ENCODE results near the gene IQSEC2.
A peak's percentile ranks its signal among the peaks of the same experiment; 100 is the strongest.

Gene IQSEC2

DNA sequence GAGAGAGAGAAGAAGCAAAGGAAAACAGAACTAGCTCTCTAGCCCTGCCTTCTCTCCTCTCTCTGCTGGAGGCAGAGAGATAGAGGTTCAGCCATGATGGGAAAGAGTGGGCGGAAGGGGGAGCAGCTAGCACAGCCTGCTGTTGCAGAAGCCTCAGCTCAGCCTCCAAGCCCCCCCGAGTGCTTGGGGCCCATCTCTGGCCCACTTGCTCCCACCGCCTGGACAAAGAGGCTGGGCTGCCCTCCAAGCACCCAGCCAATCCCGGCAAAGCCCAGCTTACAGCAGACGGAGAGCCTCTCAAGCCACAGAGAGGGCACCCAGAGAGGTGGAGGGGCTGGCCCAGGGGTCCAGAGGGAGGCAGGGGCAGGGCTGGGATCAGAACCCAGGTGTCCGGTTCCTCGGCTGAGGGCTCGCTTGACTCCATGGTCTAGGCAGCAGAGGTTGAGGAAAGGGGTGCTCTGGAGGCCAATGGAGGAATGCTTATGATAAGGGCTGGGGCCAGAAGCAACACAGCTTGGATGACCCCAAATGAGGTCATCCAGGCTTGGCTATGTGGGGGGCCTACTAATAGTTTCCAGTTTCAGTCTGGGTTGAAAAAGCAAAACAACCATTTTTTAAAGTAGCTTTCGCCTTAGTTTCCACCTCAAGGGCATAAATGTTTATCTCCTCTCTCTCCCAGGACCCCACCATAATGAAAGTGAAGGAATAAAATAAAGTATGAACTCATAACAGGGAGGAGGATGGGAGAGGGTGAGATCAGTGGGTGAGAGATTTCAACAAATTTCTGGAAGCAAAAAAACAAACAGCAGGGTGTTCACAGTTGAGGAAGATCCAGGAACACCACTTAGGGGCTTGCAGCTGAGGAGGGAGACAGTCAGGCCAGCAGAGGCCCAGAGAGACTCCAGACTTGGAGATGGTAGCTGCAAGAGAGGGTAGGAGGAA lies 24.9 kb upstream of the IQSEC2 start:
- Histone ChIP-seq H3K27ac (replicated peaks) (no peak overlapping the region), H3K4me3 (replicated peaks; ENCODE audit: insufficient read depth, low read length) (no peak overlapping the region), H3K27me3 (ENCODE audit: insufficient read depth, poor library complexity, severe bottlenecking) (no peaks in the 10 kb centered on the region)
- TF ChIP-seq POLR2AphosphoS5 (IDR thresholded peaks at IDR 0.05; ENCODE audit: low read depth) (no peak), GABPA (IDR thresholded peaks at IDR 0.05; ENCODE audit: low read depth) (no peak), SPI1 (IDR thresholded peaks at IDR 0.05; ENCODE audit: borderline replicate concordance, low read depth) (no peak)
- TF ChIP-seq, protein P1, sequence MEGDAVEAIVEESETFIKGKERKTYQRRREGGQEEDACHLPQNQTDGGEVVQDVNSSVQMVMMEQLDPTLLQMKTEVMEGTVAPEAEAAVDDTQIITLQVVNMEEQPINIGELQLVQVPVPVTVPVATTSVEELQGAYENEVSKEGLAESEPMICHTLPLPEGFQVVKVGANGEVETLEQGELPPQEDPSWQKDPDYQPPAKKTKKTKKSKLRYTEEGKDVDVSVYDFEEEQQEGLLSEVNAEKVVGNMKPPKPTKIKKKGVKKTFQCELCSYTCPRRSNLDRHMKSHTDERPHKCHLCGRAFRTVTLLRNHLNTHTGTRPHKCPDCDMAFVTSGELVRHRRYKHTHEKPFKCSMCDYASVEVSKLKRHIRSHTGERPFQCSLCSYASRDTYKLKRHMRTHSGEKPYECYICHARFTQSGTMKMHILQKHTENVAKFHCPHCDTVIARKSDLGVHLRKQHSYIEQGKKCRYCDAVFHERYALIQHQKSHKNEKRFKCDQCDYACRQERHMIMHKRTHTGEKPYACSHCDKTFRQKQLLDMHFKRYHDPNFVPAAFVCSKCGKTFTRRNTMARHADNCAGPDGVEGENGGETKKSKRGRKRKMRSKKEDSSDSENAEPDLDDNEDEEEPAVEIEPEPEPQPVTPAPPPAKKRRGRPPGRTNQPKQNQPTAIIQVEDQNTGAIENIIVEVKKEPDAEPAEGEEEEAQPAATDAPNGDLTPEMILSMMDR (IDR thresholded peaks at IDR 0.05; ENCODE audit: insufficient read depth, low read length), result no peak
- TF ChIP-seq, protein P2, sequence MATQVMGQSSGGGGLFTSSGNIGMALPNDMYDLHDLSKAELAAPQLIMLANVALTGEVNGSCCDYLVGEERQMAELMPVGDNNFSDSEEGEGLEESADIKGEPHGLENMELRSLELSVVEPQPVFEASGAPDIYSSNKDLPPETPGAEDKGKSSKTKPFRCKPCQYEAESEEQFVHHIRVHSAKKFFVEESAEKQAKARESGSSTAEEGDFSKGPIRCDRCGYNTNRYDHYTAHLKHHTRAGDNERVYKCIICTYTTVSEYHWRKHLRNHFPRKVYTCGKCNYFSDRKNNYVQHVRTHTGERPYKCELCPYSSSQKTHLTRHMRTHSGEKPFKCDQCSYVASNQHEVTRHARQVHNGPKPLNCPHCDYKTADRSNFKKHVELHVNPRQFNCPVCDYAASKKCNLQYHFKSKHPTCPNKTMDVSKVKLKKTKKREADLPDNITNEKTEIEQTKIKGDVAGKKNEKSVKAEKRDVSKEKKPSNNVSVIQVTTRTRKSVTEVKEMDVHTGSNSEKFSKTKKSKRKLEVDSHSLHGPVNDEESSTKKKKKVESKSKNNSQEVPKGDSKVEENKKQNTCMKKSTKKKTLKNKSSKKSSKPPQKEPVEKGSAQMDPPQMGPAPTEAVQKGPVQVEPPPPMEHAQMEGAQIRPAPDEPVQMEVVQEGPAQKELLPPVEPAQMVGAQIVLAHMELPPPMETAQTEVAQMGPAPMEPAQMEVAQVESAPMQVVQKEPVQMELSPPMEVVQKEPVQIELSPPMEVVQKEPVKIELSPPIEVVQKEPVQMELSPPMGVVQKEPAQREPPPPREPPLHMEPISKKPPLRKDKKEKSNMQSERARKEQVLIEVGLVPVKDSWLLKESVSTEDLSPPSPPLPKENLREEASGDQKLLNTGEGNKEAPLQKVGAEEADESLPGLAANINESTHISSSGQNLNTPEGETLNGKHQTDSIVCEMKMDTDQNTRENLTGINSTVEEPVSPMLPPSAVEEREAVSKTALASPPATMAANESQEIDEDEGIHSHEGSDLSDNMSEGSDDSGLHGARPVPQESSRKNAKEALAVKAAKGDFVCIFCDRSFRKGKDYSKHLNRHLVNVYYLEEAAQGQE (IDR thresholded peaks at IDR 0.05; ENCODE audit: insufficient replicate concordance, low read depth), result no peak
- no peak for DNase-seq (ENCODE audit: low read depth in 1 of 2, low spot score in 1 of 2)

DNA sequence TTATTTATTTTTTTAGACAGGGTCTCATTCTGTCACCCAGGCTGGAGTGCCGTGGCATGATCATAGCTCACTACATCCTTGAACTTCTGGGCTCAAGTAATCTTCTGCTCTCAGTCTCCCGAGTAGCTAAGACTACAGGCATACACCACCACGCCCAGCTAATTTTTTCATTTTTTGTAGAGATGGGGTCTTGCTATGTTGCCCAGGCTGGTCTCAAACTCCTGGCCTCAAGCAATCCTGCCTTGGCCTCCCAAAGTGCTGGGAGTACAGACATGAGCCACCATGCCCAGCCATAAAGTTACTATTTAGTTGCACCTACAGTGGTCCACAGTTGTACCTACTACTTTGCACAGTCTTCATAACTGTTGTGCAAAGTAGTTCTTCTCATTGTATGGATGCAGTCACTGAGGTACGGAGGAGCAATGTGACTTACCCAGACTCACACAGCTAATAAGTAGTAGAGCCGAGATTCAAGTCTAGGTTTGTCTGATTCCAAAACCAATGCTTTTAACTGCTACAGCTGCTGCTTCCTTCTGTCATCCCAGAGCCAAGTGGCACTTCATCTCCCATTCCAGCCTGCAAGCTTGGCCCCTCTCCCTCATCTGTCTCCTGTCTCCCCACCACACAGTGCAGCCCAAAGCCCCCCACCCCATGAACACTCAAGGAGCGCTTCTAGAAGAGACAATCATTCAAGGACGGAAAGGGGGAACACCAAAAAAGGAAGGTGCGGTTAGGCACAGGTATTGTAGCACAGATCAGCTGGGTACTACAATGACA lies 24.0 kb upstream of the IQSEC2 start:
- Histone ChIP-seq H3K27me3 (ENCODE audit: insufficient read depth, poor library complexity, severe bottlenecking) (no peaks in the 10 kb centered on the region), H3K27ac (replicated peaks) (no peak overlapping the region), H3K4me3 (replicated peaks; ENCODE audit: insufficient read depth, low read length) (no peak overlapping the region)
- TF ChIP-seq, protein P2 (IDR thresholded peaks at IDR 0.05; ENCODE audit: insufficient replicate concordance, low read depth), result no peak
- TF ChIP-seq, protein P1 (IDR thresholded peaks at IDR 0.05; ENCODE audit: insufficient read depth, low read length), result no peak
- TF ChIP-seq GABPA (IDR thresholded peaks at IDR 0.05; ENCODE audit: low read depth) (no peak), POLR2AphosphoS5 (IDR thresholded peaks at IDR 0.05; ENCODE audit: low read depth) (no peak), SPI1 (IDR thresholded peaks at IDR 0.05; ENCODE audit: borderline replicate concordance, low read depth) (no peak)
- DNase-seq (ENCODE audit: low read depth in 1 of 2, low spot score in 1 of 2), result peak in 1 of 2 experiments; percentile 18

DNA sequence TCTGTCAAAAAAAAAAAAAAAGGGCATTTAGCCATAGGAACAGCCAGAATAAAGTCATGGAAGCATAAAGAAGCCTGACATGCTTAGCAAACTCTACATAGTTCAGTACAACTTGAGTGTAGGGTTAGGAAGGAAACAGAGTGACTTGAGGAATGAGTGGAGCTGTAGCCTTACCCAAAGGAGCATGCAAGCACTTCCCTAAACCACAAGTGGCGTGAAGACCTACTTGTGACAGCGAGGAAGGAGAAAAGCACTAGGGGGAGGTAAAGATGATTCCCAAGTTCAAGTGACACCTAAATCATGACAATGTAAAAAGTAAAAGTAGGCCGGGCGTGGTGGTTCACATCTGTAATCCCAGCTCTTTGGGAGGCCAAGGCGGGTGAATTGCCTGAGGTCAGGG lies 21.8 kb upstream of the IQSEC2 start:
- TF ChIP-seq POLR2AphosphoS5 (IDR thresholded peaks at IDR 0.05; ENCODE audit: low read depth) (no peak), SPI1 (IDR thresholded peaks at IDR 0.05; ENCODE audit: borderline replicate concordance, low read depth) (no peak; the same call in 1 of the 2 replicates), GABPA (IDR thresholded peaks at IDR 0.05; ENCODE audit: low read depth) (no peak)
- TF ChIP-seq, protein P1 (IDR thresholded peaks at IDR 0.05; ENCODE audit: insufficient read depth, low read length), result no peak
- TF ChIP-seq, protein P2 (IDR thresholded peaks at IDR 0.05; ENCODE audit: insufficient replicate concordance, low read depth), result no peak
- DNase-seq (ENCODE audit: low read depth in 1 of 2, low spot score in 1 of 2), result no peak
- Histone ChIP-seq H3K4me3 (replicated peaks; ENCODE audit: insufficient read depth, low read length) (no peak overlapping the region), H3K27ac (replicated peaks) (no peak overlapping the region), H3K27me3 (ENCODE audit: insufficient read depth, poor library complexity, severe bottlenecking) (no peaks in the 10 kb centered on the region)

Data from HL-60 (cell line).